ENCODE data around the gene NRCAM.

NRCAM gene

DNA sequence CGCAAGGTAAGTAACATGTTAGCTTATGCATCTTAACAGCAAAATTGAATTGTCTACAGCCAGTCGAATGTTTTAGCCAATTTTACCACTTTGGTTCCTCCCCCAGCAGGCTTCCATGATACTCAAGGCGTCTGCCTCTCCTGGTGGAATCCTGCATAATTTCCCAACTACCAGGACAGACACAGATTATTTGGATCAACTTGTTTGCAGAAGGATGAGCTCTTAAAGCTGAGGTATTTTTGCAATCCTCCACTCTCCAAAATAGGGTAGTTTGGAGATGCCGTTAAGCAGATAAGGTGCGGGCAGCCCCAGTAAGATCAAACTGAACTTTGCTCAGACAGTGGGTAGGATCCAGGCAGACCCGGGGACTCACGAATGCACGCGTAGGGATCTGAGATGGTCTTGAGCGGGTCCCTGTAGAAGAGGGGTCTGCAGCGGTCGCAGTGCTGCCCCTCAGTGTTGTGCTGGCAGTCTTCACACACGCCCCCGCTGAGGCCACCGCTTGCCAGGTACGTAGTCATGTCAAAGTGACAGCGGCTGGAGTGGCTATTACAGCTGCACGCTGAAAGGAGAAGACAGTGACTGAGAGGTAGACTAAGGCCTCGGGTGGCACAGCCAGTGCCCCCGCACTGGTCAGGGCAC is 353.4 kb downstream of the NRCAM start:
- TF ChIP-seq ZFX (IDR thresholded peaks at IDR 0.05) = no peak
- TF ChIP-seq, protein P1, sequence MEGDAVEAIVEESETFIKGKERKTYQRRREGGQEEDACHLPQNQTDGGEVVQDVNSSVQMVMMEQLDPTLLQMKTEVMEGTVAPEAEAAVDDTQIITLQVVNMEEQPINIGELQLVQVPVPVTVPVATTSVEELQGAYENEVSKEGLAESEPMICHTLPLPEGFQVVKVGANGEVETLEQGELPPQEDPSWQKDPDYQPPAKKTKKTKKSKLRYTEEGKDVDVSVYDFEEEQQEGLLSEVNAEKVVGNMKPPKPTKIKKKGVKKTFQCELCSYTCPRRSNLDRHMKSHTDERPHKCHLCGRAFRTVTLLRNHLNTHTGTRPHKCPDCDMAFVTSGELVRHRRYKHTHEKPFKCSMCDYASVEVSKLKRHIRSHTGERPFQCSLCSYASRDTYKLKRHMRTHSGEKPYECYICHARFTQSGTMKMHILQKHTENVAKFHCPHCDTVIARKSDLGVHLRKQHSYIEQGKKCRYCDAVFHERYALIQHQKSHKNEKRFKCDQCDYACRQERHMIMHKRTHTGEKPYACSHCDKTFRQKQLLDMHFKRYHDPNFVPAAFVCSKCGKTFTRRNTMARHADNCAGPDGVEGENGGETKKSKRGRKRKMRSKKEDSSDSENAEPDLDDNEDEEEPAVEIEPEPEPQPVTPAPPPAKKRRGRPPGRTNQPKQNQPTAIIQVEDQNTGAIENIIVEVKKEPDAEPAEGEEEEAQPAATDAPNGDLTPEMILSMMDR (conservative IDR thresholded peaks at IDR 0.05) = no peak
- H3K27ac ChIP-seq = no peak overlapping the region

DNA sequence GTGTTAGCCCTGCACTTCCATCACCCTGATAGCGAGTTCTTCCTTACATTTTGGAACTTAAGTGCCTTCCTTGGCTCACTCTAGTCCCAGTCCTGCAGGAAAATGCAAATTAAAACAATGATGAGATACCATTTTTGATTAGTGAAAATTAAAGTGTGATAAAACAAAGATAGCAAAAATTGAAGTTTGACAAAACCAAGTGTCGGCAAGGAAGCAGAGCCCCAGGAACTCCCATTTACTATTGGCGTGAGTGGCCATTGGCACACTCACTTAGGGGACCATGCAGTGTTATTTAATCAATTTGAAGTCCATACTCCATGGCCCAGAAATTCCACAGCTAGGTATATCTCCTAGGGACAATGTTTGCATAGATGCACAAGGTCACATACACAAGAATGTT is 354.5 kb downstream of the NRCAM start:
- TF ChIP-seq, protein P1 (conservative IDR thresholded peaks at IDR 0.05) = no peak
- TF ChIP-seq ZFX (IDR thresholded peaks at IDR 0.05) = no peak
- no peak overlapping the region for H3K27ac ChIP-seq

DNA sequence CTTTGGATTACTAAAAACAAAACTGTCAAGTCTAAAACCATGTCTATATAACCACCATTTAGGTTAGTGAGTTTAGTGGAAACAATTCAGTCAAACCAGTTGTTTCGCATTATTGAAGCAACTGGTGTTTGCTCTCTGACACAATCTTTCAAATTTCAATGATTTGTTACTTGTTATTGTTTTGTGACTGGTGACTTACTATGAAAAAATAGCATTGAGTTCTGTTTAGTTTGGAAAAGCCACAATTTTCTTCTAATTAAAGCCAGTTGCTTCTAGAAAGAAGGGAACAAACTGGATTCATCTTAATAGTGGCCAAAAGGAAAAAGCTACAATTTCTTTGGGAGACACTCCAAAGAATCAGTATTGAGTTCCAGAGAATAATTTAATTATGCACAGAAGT is 356.5 kb downstream of the NRCAM start:
- TF ChIP-seq ZFX (IDR thresholded peaks at IDR 0.05) = no peak
- TF ChIP-seq, protein P1 (conservative IDR thresholded peaks at IDR 0.05) = no peak
- no peak overlapping the region for H3K27ac ChIP-seq

DNA sequence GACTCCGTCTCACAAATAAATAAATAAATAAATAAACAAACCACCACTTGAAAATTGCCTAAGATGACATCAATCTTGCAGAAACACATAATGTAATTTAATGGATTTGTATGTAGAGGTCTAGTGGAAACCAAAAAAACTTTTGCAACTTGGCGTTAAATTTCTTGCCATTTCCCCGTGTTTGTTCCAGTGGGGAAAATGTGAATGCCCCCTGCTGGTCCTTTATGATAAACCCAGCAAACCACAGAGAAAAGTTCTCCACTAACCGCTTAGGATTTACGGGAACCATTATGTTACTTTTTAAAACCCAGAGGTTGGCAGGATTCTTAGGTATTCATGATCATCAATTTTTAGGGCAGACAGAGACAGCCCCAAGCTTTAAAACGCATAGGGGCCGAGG is 358.5 kb downstream of the NRCAM start:
- H3K27ac ChIP-seq = no peak overlapping the region
- no peak for TF ChIP-seq ZFX (IDR thresholded peaks at IDR 0.05)
- TF ChIP-seq, protein P1 (conservative IDR thresholded peaks at IDR 0.05) = peak; percentile 86

Data from C4-2B (cell line).